H9 (cell line): ENCODE data around the gene CLBA1. TPM values are rescaled to one million over a fixed set of nuclear protein-coding genes. Genes with fewer than 3 reads are reported as not detected.

Source experiments
- DNase-seq: peaks from one replicate; pipeline ENCODE4 v3.0.0-alpha.2; 2017
- H2AFZ ChIP-seq: one replicate; pipeline ENCODE4 v1.6.1; 2013; ENCODE audit warnings: mild to moderate bottlenecking, low read length, control low read depth, moderate library complexity
- H2AK5ac ChIP-seq: 2 replicates; pipeline ENCODE4 v1.6.1; 2013; ENCODE audit warnings: low read length, control low read depth, mixed read lengths; ENCODE audit not compliant: insufficient read length
- H2BK120ac ChIP-seq: one replicate; pipeline ENCODE4 v1.6.1; 2013; ENCODE audit warnings: low read depth, mild to moderate bottlenecking, low read length, control low read depth, inconsistent platforms; ENCODE audit not compliant: poor library complexity, severe bottlenecking
- H2BK12ac ChIP-seq: 2 replicates; pipeline ENCODE4 v1.6.1; 2013; ENCODE audit warnings: low read length, control low read depth, mixed read lengths, low read depth; ENCODE audit not compliant: insufficient read length
- H2BK15ac ChIP-seq: 2 replicates; pipeline ENCODE4 v1.6.1; 2013; ENCODE audit warnings: low read depth, low read length, control low read depth
- H2BK20ac ChIP-seq: one replicate; pipeline ENCODE4 v1.6.1; 2013; ENCODE audit warnings: low read depth, mild to moderate bottlenecking, low read length, control low read depth, inconsistent platforms; ENCODE audit not compliant: poor library complexity, severe bottlenecking
- H2BK5ac ChIP-seq: 2 replicates; pipeline ENCODE4 v1.6.1; 2013; ENCODE audit warnings: low read length, control low read depth, mixed read lengths; ENCODE audit not compliant: insufficient read length
- H3K14ac ChIP-seq: 2 replicates; pipeline ENCODE4 v1.6.1; 2013; ENCODE audit warnings: low read length, control low read depth; ENCODE audit not compliant: insufficient read depth
- H3K18ac ChIP-seq: 2 replicates; pipeline ENCODE4 v1.6.1; 2013; ENCODE audit warnings: low read depth, mild to moderate bottlenecking, mixed read lengths, low read length, control low read depth; ENCODE audit not compliant: insufficient read length
- H3K23ac ChIP-seq: 2 replicates; pipeline ENCODE4 v1.6.1; 2013; ENCODE audit warnings: low read length, control low read depth, mixed read lengths, low read depth; ENCODE audit not compliant: insufficient read length
- H3K23me2 ChIP-seq: 2 replicates; pipeline ENCODE4 v1.6.1; 2013; ENCODE audit warnings: low read depth, mild to moderate bottlenecking, mixed read lengths, low read length, control low read depth; ENCODE audit not compliant: insufficient read length, poor library complexity, severe bottlenecking
- H3K27ac ChIP-seq: 2 replicates; pipeline ENCODE4 v1.5.1; 2013; ENCODE audit warnings: low read length, control low read depth, mixed read lengths, low read depth; ENCODE audit not compliant: insufficient read length
- H3K27me3 ChIP-seq: 2 replicates; pipeline ENCODE4 v1.6.1; 2013; ENCODE audit warnings: low read length, control low read depth, inconsistent platforms; ENCODE audit not compliant: insufficient read depth
- H3K4ac ChIP-seq: 2 replicates; pipeline ENCODE4 v1.6.1; 2013; ENCODE audit warnings: low read depth, mild to moderate bottlenecking, control low read depth, inconsistent platforms, low read length, moderate library complexity
- H3K4me1 ChIP-seq: 2 replicates; pipeline ENCODE4 v1.6.1; 2013; ENCODE audit warnings: low read length, control low read depth, inconsistent platforms; ENCODE audit not compliant: insufficient read depth
- H3K4me2 ChIP-seq: 2 replicates; pipeline ENCODE4 v1.6.1; 2013; ENCODE audit warnings: low read length, control low read depth, mixed read lengths; ENCODE audit not compliant: insufficient read length, insufficient read depth
- H3K56ac ChIP-seq: 2 replicates; pipeline ENCODE4 v1.6.1; 2013; ENCODE audit warnings: low read depth, mild to moderate bottlenecking, mixed read lengths, low read length, control low read depth; ENCODE audit not compliant: insufficient read length
- H3K79me1 ChIP-seq: 2 replicates; pipeline ENCODE4 v1.6.1; 2013; ENCODE audit warnings: low read depth, mild to moderate bottlenecking, moderate library complexity, low read length, control low read depth, inconsistent platforms; ENCODE audit not compliant: insufficient read depth, poor library complexity, severe bottlenecking
- H3K79me2 ChIP-seq: 2 replicates; pipeline ENCODE4 v1.6.1; 2013; ENCODE audit warnings: low read length, control low read depth, inconsistent platforms; ENCODE audit not compliant: insufficient read depth
- H3K9ac ChIP-seq: 2 replicates; pipeline ENCODE4 v1.6.1; 2013; ENCODE audit warnings: low read length, control low read depth, mixed read lengths; ENCODE audit not compliant: insufficient read length; ENCODE audit errors: extremely low read depth
- H3K9me3 ChIP-seq: one replicate; pipeline ENCODE4 v1.6.1; 2013; ENCODE audit warnings: low read depth, low read length, inconsistent platforms; ENCODE audit not compliant: control insufficient read depth
- H3T11ph ChIP-seq: one replicate; pipeline ENCODE4 v1.6.1; 2013; ENCODE audit warnings: mild to moderate bottlenecking, low read length, control low read depth, inconsistent platforms
- H4K20me1 ChIP-seq: one replicate; pipeline ENCODE4 v1.6.1; 2013; ENCODE audit not compliant: control insufficient read depth, insufficient read length, insufficient read depth
- H4K5ac ChIP-seq: 2 replicates; pipeline ENCODE4 v1.6.1; 2013; ENCODE audit warnings: low read depth, mild to moderate bottlenecking, mixed read lengths, low read length, control low read depth; ENCODE audit not compliant: insufficient read length
- H4K8ac ChIP-seq: replicated peaks from 2 replicates; pipeline ENCODE4 v1.6.1; 2013; ENCODE audit warnings: low read length, control low read depth, mixed read lengths, low read depth; ENCODE audit not compliant: insufficient read length
- H4K91ac ChIP-seq: 2 replicates; pipeline ENCODE4 v1.6.1; 2013; ENCODE audit warnings: low read depth, mild to moderate bottlenecking, moderate library complexity, mixed read lengths, low read length, control low read depth; ENCODE audit not compliant: insufficient read length
- H3K27ac Mint-ChIP-seq, 3 experiments: 2 replicates in 2 of 3; 3 replicates in 1 of 3; pipeline ENCODE4 v1.8.0; 2020 to 2021; ENCODE audit warnings: mixed read lengths in 3 of 3, mild to moderate bottlenecking in 1 of 3, moderate library complexity in 1 of 3
- H3K27me3 Mint-ChIP-seq: 2 replicates; pipeline ENCODE4 v1.8.0; 2021; ENCODE audit warnings: low read depth, mild to moderate bottlenecking, moderate library complexity, mixed read lengths
- H3K36me3 Mint-ChIP-seq, 3 experiments: 2 replicates in 2 of 3; 3 replicates in 1 of 3; pipeline ENCODE4 v1.8.0; 2020 to 2021; ENCODE audit warnings: low read depth in 3 of 3, mixed read lengths in 3 of 3; ENCODE audit not compliant: insufficient read depth in 1 of 3
- H3K4me1 Mint-ChIP-seq, 2 experiments: 2 replicates each; pipeline ENCODE4 v1.8.0; 2020; ENCODE audit warnings: mixed read lengths in 2 of 2
- H3K4me3 Mint-ChIP-seq, 2 experiments: 2 replicates in 1 of 2; 3 replicates in 1 of 2; pipeline ENCODE4 v1.8.0; 2020 to 2021; ENCODE audit warnings: mild to moderate bottlenecking in 2 of 2, mixed read lengths in 2 of 2, moderate library complexity in 1 of 2
- H3K9me3 Mint-ChIP-seq, 2 experiments: 2 replicates in 1 of 2; 3 replicates in 1 of 2; pipeline ENCODE4 v1.8.0; 2020; ENCODE audit warnings: mild to moderate bottlenecking in 2 of 2, mixed read lengths in 2 of 2, moderate library complexity in 1 of 2
- WGBS: extraction: QIAGEN DNeasy Blood & Tissue Kit; methylation state at CpG from one replicate; pipeline ENCODE4 v1.1.7; 2013; ENCODE audit warnings: missing lambda C conversion rate, low lambda C conversion rate, mixed read lengths; ENCODE audit not compliant: insufficient read length; ENCODE audit errors: extremely low coverage; 5-methylcytosine and 5-hydroxymethylcytosine counted together
- total RNA-seq: library from RNA; stranded (reverse); gene quantifications from 2 replicates; pipeline ENCODE4 v1.2.1, GENCODE V29; 2021
- TF ChIP-seq, protein P1 (sequence below): fragments of 200-600 bp; sonication (generic); conservative IDR thresholded peaks from 3 replicates; pipeline ENCODE4 v1.8.0; 2021; ENCODE audit warnings: antibody characterized with exemption, mild to moderate bottlenecking

CLBA1 gene
- total RNA-seq, 1 experiment from 2014 or later = 2.4 TPM

GRCh38 chr14:104968541-104969401 is 16.8 kb upstream of the CLBA1 start:
- H3K4me1 ChIP-seq = peaks cover 3% of the 10 kb centered on the region; the same call in 1 of the 2 replicates
- no peaks in the 10 kb centered on the region for H3K79me1 ChIP-seq
- no peak overlapping the region for H2BK15ac ChIP-seq
- H3K4me2 ChIP-seq = no peak overlapping the region
- no peak overlapping the region for H2BK120ac ChIP-seq
- no peaks in the 10 kb centered on the region for H3K9me3 ChIP-seq
- Mint-ChIP-seq H3K9me3 (no peaks in the 10 kb centered on the region), H3K27ac (peak overlapping the region in 1 of 3 experiments; percentile 52; a peak in 1 of 7 replicates), H3K4me3 (peak overlapping the region in 1 of 2 experiments; percentile 36; a peak in 3 of 5 replicates), H3K4me1 (peaks cover 11 to 21% of the 10 kb centered on the region in 2 experiments), H3K36me3 (no peaks in the 10 kb centered on the region), H3K27me3 (peaks cover 21% of the 10 kb centered on the region)
- no peak overlapping the region for H3K9ac ChIP-seq
- WGBS = no CpG with 5 or more reads among the region's 21 CpGs
- TF ChIP-seq, protein P1, sequence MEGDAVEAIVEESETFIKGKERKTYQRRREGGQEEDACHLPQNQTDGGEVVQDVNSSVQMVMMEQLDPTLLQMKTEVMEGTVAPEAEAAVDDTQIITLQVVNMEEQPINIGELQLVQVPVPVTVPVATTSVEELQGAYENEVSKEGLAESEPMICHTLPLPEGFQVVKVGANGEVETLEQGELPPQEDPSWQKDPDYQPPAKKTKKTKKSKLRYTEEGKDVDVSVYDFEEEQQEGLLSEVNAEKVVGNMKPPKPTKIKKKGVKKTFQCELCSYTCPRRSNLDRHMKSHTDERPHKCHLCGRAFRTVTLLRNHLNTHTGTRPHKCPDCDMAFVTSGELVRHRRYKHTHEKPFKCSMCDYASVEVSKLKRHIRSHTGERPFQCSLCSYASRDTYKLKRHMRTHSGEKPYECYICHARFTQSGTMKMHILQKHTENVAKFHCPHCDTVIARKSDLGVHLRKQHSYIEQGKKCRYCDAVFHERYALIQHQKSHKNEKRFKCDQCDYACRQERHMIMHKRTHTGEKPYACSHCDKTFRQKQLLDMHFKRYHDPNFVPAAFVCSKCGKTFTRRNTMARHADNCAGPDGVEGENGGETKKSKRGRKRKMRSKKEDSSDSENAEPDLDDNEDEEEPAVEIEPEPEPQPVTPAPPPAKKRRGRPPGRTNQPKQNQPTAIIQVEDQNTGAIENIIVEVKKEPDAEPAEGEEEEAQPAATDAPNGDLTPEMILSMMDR = peak; percentile 18; the same call in 2 of the 3 replicates
- no peak overlapping the region for H3K56ac ChIP-seq
- no peak overlapping the region for H2BK5ac ChIP-seq
- H3K27ac ChIP-seq = no peak overlapping the region
- no peaks in the 10 kb centered on the region; the same call in 1 of the 2 replicates for H3K27me3 ChIP-seq
- H3K23me2 ChIP-seq = peaks cover 6% of the 10 kb centered on the region
- no peak overlapping the region for H2BK20ac ChIP-seq
- H4K20me1 ChIP-seq = no peaks in the 10 kb centered on the region
- H2BK12ac ChIP-seq = no peak overlapping the region
- no peak overlapping the region for H3K23ac ChIP-seq
- H3T11ph ChIP-seq = no peak overlapping the region
- no peak overlapping the region for H3K18ac ChIP-seq
- no peak overlapping the region for H3K14ac ChIP-seq
- no peak overlapping the region for H4K5ac ChIP-seq
- no peak overlapping the region for H2AK5ac ChIP-seq
- no peak overlapping the region for H4K91ac ChIP-seq
- peak; percentile 52 for DNase-seq
- no peak overlapping the region for H2AFZ ChIP-seq
- H3K79me2 ChIP-seq = no peaks in the 10 kb centered on the region
- no peak overlapping the region for H3K4ac ChIP-seq
- H4K8ac ChIP-seq = no peak overlapping the region
